ENCODE data around the gene NRAP.

The NRAP gene

GRCh38 chr10:113663908-113664307 is at the start of gene NRAP:
Gene NRAP, minus strand, starts transcription at chr10:113664041. Its CDS starts 159 bp downstream, at chr10:113663882.
- DNase-seq (ENCODE audit: low read depth in 2 of 2), result no peak

GRCh38 chr10:113713640-113713982 is 49.8 kb upstream of the NRAP start:
- DNase-seq (ENCODE audit: low read depth in 2 of 2), result no peak

- no peak for DNase-seq (ENCODE audit: low read depth in 2 of 2)
Observed at GRCh38 chr10:113712755-113713639, 49.2 kb upstream of the NRAP start.

- DNase-seq (ENCODE audit: low read depth in 2 of 2), result no peak
Observed at GRCh38 chr10:113712024-113712423, 48.2 kb upstream of the NRAP start.

GRCh38 chr10:113711142-113711541 is 47.3 kb upstream of the NRAP start:
- no peak for DNase-seq (ENCODE audit: low read depth in 2 of 2)

GRCh38 chr10:113709221-113709838 is 45.5 kb upstream of the NRAP start:
- no peak for DNase-seq (ENCODE audit: low read depth in 2 of 2)

- no peak for DNase-seq (ENCODE audit: low read depth in 2 of 2)
Observed at GRCh38 chr10:113708640-113709039, 44.8 kb upstream of the NRAP start.

GRCh38 chr10:113706623-113707022 is 42.8 kb upstream of the NRAP start:
- no peak for DNase-seq (ENCODE audit: low read depth in 2 of 2)

GRCh38 chr10:113705344-113705652 is 41.5 kb upstream of the NRAP start:
- no peak for DNase-seq (ENCODE audit: low read depth in 2 of 2)

GRCh38 chr10:113704637-113705343 is 40.9 kb upstream of the NRAP start:
- no peak for DNase-seq (ENCODE audit: low read depth in 2 of 2)

- no peak for DNase-seq (ENCODE audit: low read depth in 2 of 2)
Observed at GRCh38 chr10:113697595-113697994, 33.8 kb upstream of the NRAP start.

GRCh38 chr10:113695691-113696090 is 31.9 kb upstream of the NRAP start:
- DNase-seq (ENCODE audit: low read depth in 2 of 2), result no peak

GRCh38 chr10:113693348-113693747 is 29.5 kb upstream of the NRAP start:
- DNase-seq (ENCODE audit: low read depth in 2 of 2), result no peak

GRCh38 chr10:113692271-113692670 is 28.4 kb upstream of the NRAP start:
- DNase-seq (ENCODE audit: low read depth in 2 of 2), result no peak

GRCh38 chr10:113691381-113691780 is 27.5 kb upstream of the NRAP start:
- DNase-seq (ENCODE audit: low read depth in 2 of 2), result no peak

GRCh38 chr10:113690749-113691148 is 26.9 kb upstream of the NRAP start:
- no peak for DNase-seq (ENCODE audit: low read depth in 2 of 2)

GRCh38 chr10:113689574-113689973 is 25.7 kb upstream of the NRAP start:
- no peak for DNase-seq (ENCODE audit: low read depth in 2 of 2)

- DNase-seq (ENCODE audit: low read depth in 2 of 2), result no peak
Observed at GRCh38 chr10:113689057-113689456, 25.2 kb upstream of the NRAP start.

GRCh38 chr10:113687037-113687436 is 23.2 kb upstream of the NRAP start:
- DNase-seq (ENCODE audit: low read depth in 2 of 2), result no peak

GRCh38 chr10:113686028-113686427 is 22.2 kb upstream of the NRAP start:
- no peak for DNase-seq (ENCODE audit: low read depth in 2 of 2)

GRCh38 chr10:113683300-113683699 is 19.5 kb upstream of the NRAP start:
- no peak for DNase-seq (ENCODE audit: low read depth in 2 of 2)

- DNase-seq (ENCODE audit: low read depth in 2 of 2), result no peak
Observed at GRCh38 chr10:113681533-113682470, 18.0 kb upstream of the NRAP start.
